AG09319 (cell line): ENCODE results near the gene COQ10B.
"Not testable (repeated sequence)": the region's sequence is repeated elsewhere in the genome, so short reads cannot be mapped to it uniquely, and the experiment has no call there.

ENCODE experiments used
- DNase-seq: peaks from one replicate; pipeline ENCODE4 v3.0.0-alpha.2; 2010; ENCODE audit warnings: low read depth; ENCODE audit errors: extremely low read depth
- TF ChIP-seq, protein P1 (sequence below): IDR thresholded peaks from 2 replicates; pipeline ENCODE4 v1.5.1; 2011; ENCODE audit warnings: low read depth, mild to moderate bottlenecking, inconsistent platforms, low read length, moderate library complexity

The COQ10B gene

DNA sequence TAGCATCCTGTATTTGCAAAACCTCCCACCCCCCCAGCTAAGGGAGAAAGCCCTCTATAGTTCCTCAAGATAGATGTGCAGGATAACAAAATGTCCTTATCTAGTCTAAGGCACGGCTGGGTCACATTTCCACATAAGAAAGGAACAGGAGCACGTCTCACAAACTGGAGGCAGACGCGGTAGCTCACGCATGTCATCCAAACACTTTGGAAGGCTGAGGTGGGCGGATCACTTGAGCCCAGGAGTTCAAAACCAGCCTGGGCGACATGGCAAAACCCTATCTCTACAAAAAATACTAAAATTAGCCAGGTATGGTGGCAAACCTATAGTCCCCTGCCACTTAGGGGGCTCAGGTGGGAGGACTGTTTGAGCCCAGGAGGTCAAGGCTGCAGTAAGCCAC lies 27.8 kb upstream of the COQ10B start:
- DNase-seq = no peak
- TF ChIP-seq, protein P1, sequence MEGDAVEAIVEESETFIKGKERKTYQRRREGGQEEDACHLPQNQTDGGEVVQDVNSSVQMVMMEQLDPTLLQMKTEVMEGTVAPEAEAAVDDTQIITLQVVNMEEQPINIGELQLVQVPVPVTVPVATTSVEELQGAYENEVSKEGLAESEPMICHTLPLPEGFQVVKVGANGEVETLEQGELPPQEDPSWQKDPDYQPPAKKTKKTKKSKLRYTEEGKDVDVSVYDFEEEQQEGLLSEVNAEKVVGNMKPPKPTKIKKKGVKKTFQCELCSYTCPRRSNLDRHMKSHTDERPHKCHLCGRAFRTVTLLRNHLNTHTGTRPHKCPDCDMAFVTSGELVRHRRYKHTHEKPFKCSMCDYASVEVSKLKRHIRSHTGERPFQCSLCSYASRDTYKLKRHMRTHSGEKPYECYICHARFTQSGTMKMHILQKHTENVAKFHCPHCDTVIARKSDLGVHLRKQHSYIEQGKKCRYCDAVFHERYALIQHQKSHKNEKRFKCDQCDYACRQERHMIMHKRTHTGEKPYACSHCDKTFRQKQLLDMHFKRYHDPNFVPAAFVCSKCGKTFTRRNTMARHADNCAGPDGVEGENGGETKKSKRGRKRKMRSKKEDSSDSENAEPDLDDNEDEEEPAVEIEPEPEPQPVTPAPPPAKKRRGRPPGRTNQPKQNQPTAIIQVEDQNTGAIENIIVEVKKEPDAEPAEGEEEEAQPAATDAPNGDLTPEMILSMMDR = no peak

DNA sequence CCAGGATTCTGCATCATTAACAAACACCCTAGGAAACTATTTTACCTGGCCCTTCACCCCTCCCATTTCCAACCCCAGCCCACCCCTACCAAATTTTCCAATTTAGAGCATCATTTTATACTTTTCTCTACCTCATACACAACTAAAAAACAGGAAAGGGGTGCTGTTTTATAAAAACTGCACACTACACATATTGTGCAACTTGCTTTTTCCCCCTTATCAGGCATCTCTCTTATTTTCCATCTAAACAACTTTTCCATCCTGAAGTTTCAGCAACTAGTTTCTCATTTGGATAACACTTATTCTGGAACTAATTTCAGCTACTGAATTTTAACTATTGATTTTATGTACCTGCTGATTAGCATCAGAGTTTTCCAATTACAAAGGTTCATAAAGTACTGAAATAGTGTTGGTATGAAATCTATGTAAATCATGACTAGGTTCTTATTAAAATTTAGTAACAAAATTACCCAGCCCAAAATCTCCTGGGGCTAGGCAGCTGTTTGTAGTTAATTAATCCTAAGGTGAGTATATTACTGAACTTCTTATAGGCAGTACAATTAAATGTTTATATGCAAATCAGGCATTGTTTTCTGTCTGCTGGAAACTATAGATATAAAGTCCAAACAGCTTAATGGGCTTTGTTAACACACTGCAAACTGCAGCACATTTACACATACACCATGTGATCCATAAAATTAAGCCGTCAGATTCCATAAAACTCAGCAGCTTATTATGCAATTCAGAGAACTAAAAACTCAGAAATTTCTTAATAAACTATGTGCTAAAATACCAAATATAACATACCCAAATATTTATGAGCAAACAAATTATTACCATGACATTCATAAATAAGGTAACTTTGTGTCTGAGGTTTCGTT lies 26.4 kb upstream of the COQ10B start:
- no peak for DNase-seq
- TF ChIP-seq, protein P1 = no peak

DNA sequence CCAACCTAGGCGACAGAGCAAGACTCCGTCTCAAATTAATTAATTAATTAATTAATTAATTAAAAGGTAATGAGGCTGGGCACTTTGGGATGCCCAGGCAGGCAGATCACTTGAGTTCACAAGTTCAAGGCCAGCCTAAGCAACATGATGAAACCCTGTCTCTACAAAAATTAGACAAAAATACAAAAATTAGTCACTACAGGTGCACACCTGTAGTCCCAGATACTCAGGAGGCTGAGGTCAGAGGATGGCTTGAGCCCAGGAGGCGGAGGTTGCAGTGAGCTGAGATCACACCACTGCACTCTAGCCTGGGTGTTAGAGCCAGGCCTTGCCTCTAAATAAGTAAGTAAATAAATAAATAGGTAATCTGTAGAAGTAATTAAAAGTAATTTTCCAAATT lies 25.4 kb upstream of the COQ10B start:
- DNase-seq = no peak
- TF ChIP-seq, protein P1 = no peak

DNA sequence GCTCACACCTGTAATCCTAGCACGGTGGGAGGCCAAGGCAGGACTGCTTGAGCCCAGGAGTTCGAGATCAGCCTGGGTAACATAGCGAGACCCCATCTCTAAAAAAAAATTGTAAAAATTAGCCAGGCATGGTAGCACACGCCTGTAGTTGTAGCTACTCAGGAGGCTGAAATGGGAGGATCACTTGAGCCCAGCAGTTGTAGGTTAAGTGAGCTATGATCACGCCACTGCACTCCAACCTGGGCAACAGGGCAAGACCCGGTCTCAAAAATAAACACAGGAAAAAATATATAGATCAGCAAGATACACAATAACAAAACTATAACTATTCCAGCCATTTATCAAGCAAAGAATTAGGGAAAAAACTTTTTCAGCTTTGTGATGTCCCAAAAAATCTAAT lies 21.5 kb upstream of the COQ10B start:
- TF ChIP-seq, protein P1 = no peak
- DNase-seq = no peak

DNA sequence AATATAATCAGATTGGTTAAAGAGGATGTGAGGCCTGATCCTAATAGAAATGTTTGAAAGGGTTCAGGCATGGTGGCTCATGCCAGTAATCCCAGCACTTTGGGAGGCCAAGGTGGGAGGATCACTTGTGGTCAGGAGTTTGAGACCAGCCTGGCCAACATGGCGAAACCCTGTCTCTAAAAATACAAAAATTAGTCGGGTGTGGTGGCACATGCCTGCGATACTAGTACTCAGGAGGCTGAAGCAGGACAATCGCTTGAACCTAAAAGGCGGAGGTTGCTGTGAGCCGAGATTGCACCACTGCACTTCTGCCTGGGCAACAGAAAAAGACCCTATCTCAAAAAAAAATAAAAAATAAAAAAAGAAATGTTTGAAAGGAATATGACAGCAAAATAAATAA lies 20.8 kb upstream of the COQ10B start:
- not testable (repeated sequence) for DNase-seq

DNA sequence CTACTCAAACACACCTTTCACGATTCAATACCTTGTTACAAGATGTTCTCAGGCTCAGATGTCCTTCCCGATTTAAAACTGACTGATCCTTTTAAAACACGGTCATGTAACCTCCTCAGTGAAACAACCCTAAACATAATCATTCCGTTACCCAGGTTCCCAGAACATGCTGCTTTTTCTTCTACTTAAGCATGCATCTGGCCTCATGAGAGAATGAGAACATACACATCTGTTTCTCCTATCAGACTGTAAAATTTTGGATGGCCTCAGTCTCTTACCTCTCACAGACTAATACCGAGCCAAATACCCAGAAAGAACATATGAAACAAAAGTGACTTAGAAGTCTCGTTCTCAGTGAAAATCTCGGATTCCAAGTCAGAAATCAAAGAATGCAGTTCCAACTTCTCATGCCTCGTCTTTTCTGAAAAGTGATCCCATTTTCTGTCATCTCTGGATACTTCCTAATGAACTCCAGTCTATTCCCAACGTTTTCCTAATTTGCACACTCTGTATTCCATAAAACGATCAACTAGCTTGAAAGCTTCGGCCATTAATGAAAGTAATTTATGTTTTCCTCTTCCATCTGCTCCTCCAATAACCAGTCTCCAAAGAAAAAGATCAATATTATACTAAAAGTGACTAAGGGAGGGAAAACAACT lies 19.4 kb upstream of the COQ10B start:
- no peak for DNase-seq

DNA sequence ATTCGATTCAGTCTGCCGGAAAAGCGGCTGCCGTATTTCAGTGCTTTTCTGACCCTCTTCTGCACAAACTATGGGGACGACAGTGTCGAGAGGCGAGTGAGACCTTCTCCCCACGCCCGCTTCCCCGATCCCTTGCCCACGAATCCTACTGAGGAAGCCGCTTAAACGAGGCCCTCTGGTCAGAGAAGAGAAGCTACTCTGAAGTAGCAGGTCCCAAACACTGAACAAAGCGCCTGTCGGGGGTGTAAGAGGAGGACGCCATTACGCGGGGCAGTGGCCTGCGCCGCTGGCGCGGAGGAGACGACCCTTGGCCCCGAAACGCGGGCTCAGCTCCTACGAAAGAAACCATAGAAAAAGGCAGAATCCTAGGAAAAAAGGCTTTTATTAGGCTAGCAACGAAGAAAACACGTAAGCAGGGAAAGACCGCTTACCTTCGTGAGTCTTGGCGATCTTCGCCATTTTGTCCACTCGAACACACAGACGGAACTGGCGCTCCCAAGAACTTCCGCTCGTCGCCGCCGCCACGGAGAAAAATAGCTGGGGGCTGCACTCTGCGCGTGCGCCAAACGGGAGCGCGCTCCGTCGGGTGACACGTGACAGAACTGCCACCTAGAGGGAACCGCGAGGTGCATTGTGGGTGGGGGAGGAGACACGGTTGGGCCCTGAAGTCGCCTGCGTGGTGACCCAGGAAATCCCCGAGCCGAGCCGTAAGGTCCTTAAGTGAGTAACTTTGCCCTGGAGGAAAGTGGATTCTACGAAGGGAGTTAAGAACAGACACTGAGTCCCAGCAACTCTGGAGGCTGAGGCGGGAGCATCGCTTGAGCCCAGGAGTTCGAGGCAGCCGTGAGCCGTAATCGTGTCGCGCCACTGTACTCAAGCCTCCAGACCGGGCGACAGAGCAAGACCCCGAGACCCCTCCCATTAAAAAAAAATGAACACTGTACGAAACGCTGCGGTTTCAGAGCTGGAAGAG lies 18.5 kb upstream of the COQ10B start, which contains the start of gene SF3B1:
Gene SF3B1, minus strand, starts transcription at position 488 of the 973 bp plus-strand sequence. Its CDS starts 29 bp downstream, at position 459.
- TF ChIP-seq, protein P1 = no peak
- peak; percentile 94 for DNase-seq

More for the DNA sequence above, 19.4 kb upstream of the COQ10B start:
- TF ChIP-seq, protein P1 = no peak
